Spleen (tissue), 11 donors: ENCODE data around the gene HSPB3. TPM values are rescaled to one million over a fixed set of nuclear protein-coding genes. Genes with fewer than 3 reads are reported as not detected.

Experiments
- DNase-seq: peaks from one replicate; pipeline ENCODE4 v3.0.0-alpha.2; 2020
- H3K27ac ChIP-seq, 8 donors: fragments of 200-600 bp; sonication (generic) in 7 of 8; 1 replicate in 4 of 8; 2 replicates in 4 of 8; pipeline versions ENCODE4 v1.5.0 to v1.8.0; 2016 to 2021; ENCODE audit warnings: inconsistent platforms in 4 of 8, mild to moderate bottlenecking in 4 of 8, moderate library complexity in 1 of 8
- H3K27me3 ChIP-seq, 7 donors: fragments of 200-600 bp; sonication (generic) in 6 of 7; replicated peaks in 1 of 7; 1 replicate in 4 of 7; 2 replicates in 3 of 7; pipeline versions ENCODE4 v1.5.0 to v1.8.0; 2016 to 2021; ENCODE audit warnings: inconsistent platforms in 3 of 7, mild to moderate bottlenecking in 1 of 7
- H3K36me3 ChIP-seq, 6 donors: fragments of 200-600 bp; sonication (generic) in 5 of 6; 1 replicate in 4 of 6; 2 replicates in 2 of 6; pipeline versions ENCODE4 v1.5.0 to v1.8.0; 2016 to 2021; ENCODE audit warnings: inconsistent platforms in 2 of 6
- H3K4me1 ChIP-seq, 6 donors: fragments of 200-600 bp; sonication (generic) in 5 of 6; 1 replicate in 3 of 6; 2 replicates in 3 of 6; pipeline versions ENCODE4 v1.5.0 to v1.8.0; 2016 to 2021; ENCODE audit warnings: inconsistent platforms in 3 of 6
- H3K4me3 ChIP-seq, 8 donors: fragments of 200-600 bp; sonication (generic) in 7 of 8; 1 replicate in 4 of 8; 2 replicates in 4 of 8; pipeline versions ENCODE4 v1.5.0 to v1.8.0; 2016 to 2021; ENCODE audit warnings: inconsistent platforms in 4 of 8, mild to moderate bottlenecking in 4 of 8, moderate library complexity in 2 of 8
- H3K9me3 ChIP-seq, 8 donors: fragments of 200-600 bp; sonication (generic) in 7 of 8; 1 replicate in 4 of 8; 2 replicates in 4 of 8; pipeline versions ENCODE4 v1.5.0 to v1.8.0; 2016 to 2021; ENCODE audit warnings: inconsistent platforms in 4 of 8
- POLR2A ChIP-seq, 3 donors: fragments of 450-650 bp; IDR thresholded peaks; one replicate each; pipeline ENCODE4 v1.5.1; 2017; ENCODE audit warnings: antibody characterized with exemption in 3 of 3, mild to moderate bottlenecking in 1 of 3
- POLR2AphosphoS5 ChIP-seq, 3 donors: sonication (generic); formaldehyde crosslinking; IDR thresholded peaks; one replicate each; pipeline ENCODE4 v1.5.1; 2017; ENCODE audit warnings: antibody characterized with exemption in 3 of 3
- WGBS, 5 donors: extraction: QIAGEN DNeasy Blood & Tissue Kit in 3 of 5; methylation state at CpG; one replicate each; pipeline versions ENCODE4 v1.1.5 to v1.1.7; 2013 to 2018; 5-methylcytosine and 5-hydroxymethylcytosine counted together
- intact Hi-C: fragments of 100-400 bp; cut with DNase I; formaldehyde crosslinking; loops from one replicate; pipeline ENCODE4 v1.15.0; 2023; ENCODE audit warnings: low total_unique reads
- polyA plus RNA-seq, 3 donors: library from polyadenylated mRNA; stranded (reverse); fragments of 200-250 nt; gene quantifications; one replicate each; pipeline ENCODE4 v1.2.1, GENCODE V29; 2013
- total RNA-seq, 7 donors: library from RNA; depleted of rRNA in 3 of 7; stranded (reverse); fragments of >200 nt in 3 of 7; fragmentation: NEBNext Ultra II Directional in 4 of 7; extraction: Animal tissue kit (Norgen Biotek cat#: 25700) in 4 of 7; gene quantifications; one replicate each; pipeline versions ENCODE4 v1.1.0 to v1.2.1, GENCODE V29; 2016 to 2021
- TF ChIP-seq, protein P1 (sequence below), 11 experiments: fragments of 200-600 bp in 7 of 11; fragments of 450-650 bp in 4 of 11; sonication (generic) in 4 of 11; IDR thresholded peaks in 8 of 11; conservative IDR thresholded peaks in 3 of 11; 1 replicate in 7 of 11; 2 replicates in 4 of 11; pipeline versions ENCODE4 v1.4.0 to v1.8.0; 2016 to 2021; ENCODE audit warnings: antibody characterized with exemption in 11 of 11, inconsistent platforms in 4 of 11, mild to moderate bottlenecking in 1 of 11
- donor health status: healthy with polysubstance abuse.
- donor health status: DM: no; HTN: no; CAD: no; lungs with moderate emphysema.
- donor health status: DM: no; HTN: no; CAD: no.
- donor health status: Bipolar disorder and iron deficiency.
- donor health status: healthy.
- donor health status: DM: no; HTN: no; CAD: no.
- donor health status: DM: yes; HTN: yes; CAD: no.

HSPB3 gene
- total and polyA plus RNA-seq, 10 donors = 0.45 to 0.67 (median 0.54) TPM; not detected in 6

DNA sequence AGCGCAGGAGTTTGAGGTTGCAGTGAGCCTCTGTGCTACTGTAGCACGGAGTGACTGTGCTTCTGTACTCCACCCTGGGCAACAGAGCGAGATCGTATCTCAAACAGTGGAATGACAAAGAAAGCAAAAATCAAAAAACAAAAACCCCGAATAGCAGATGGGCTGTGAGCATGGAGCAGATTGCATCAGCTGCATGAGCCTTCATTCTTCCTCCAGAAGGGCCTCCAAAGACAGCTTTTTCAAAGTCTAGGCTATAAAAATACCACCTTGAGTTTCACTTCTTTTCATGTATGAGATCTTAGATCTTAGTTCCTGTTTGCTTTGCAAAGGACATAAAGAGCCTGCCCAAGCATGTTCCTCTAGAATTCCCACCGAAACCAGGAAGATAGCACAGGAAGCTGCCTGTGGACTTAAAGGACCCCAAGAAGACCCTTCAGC lies 15.0 kb upstream of the HSPB3 start:
- intact Hi-C loops = no loop called here
- TF ChIP-seq POLR2AphosphoS5 (IDR thresholded peaks at IDR 0.05) (no peak), POLR2A (IDR thresholded peaks at IDR 0.05) (no peak)
- TF ChIP-seq, protein P1, sequence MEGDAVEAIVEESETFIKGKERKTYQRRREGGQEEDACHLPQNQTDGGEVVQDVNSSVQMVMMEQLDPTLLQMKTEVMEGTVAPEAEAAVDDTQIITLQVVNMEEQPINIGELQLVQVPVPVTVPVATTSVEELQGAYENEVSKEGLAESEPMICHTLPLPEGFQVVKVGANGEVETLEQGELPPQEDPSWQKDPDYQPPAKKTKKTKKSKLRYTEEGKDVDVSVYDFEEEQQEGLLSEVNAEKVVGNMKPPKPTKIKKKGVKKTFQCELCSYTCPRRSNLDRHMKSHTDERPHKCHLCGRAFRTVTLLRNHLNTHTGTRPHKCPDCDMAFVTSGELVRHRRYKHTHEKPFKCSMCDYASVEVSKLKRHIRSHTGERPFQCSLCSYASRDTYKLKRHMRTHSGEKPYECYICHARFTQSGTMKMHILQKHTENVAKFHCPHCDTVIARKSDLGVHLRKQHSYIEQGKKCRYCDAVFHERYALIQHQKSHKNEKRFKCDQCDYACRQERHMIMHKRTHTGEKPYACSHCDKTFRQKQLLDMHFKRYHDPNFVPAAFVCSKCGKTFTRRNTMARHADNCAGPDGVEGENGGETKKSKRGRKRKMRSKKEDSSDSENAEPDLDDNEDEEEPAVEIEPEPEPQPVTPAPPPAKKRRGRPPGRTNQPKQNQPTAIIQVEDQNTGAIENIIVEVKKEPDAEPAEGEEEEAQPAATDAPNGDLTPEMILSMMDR (IDR thresholded peaks at IDR 0.05 in 8 of 11, conservative IDR thresholded peaks at IDR 0.05 in 3 of 11) = no peak

DNA sequence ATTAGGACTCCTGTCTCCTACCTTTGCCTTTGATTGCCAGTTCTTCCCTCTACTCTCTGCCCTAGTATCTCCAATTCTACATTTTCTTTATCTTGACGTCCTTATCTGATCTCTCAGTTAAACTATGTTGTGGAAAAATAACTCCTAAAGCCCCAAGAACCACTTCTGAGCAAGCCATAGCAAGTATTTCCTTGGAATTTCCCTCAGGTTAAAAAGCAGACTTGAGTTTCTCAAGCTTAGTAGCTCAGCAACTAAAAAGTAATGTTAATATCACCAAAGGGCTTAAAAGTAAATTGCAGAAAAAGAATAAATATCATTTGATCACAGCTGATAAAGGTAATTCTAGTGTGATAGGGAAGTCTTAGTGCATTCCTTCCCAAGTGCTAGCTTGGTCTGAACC lies 13.2 kb upstream of the HSPB3 start:
- Histone ChIP-seq H3K27ac (no peak overlapping the region), H3K9me3 (no peaks in the 10 kb centered on the region), H3K27me3 (no peaks in the 10 kb centered on the region), H3K4me1 (peaks cover 0 to 12% (median 3%) of the 10 kb centered on the region in 6 donors), H3K4me3 (no peak overlapping the region), H3K36me3 (no peaks in the 10 kb centered on the region)
- no peak for DNase-seq
- 14 to 54% (median 38%) methylated on average over 1 of the region's 1 CpG for WGBS, 5 donors
- no peak for TF ChIP-seq POLR2AphosphoS5 (IDR thresholded peaks at IDR 0.05)
- no peak for TF ChIP-seq POLR2A (IDR thresholded peaks at IDR 0.05)
- TF ChIP-seq, protein P1 (IDR thresholded peaks at IDR 0.05 in 8 of 11, conservative IDR thresholded peaks at IDR 0.05 in 3 of 11) = no peak
- intact Hi-C loops = no loop called here

More for the DNA sequence above, 15.0 kb upstream of the HSPB3 start:
- WGBS, 5 donors = 44 to 73% (median 61%) methylated on average over 6 of the region's 6 CpGs
- H3K27ac ChIP-seq = no peak overlapping the region
- H3K27me3 ChIP-seq = no peaks in the 10 kb centered on the region
- H3K9me3 ChIP-seq = no peaks in the 10 kb centered on the region
- peaks cover 0 to 12% (median 3%) of the 10 kb centered on the region in 6 donors for H3K4me1 ChIP-seq
- no peaks in the 10 kb centered on the region for H3K36me3 ChIP-seq
- no peak overlapping the region for H3K4me3 ChIP-seq
- no peak for DNase-seq

DNA sequence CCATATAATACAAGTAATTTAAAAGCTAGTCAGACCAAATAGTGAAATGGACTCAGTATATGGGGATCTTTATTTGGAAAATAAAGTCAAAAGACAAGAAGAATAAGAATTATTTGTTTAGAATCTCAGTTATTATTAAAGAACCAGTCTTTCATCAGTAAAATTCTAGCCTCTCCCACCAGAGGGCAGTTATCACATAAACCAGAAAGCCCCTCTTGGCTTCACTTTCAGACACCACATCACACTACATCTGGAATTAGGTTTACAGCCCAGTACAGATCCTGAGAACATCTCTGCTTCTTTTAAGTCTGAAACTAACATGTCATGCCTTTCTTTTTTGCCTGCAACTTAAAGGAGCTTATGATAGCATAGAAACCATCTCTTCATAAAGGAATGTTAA lies 12.2 kb upstream of the HSPB3 start:
- H3K4me3 ChIP-seq = no peak overlapping the region
- TF ChIP-seq POLR2A (IDR thresholded peaks at IDR 0.05) = no peak
- TF ChIP-seq, protein P1 (IDR thresholded peaks at IDR 0.05 in 8 of 11, conservative IDR thresholded peaks at IDR 0.05 in 3 of 11) = peak in 7 of 11 experiments; percentile 28 to 52 (median 45)
- H3K9me3 ChIP-seq = no peaks in the 10 kb centered on the region
- no peak overlapping the region for H3K27ac ChIP-seq
- intact Hi-C loops = no loop called here
- no peak for DNase-seq
- H3K4me1 ChIP-seq = peaks cover 0 to 12% (median 3%) of the 10 kb centered on the region in 6 donors
- no peaks in the 10 kb centered on the region for H3K27me3 ChIP-seq
- H3K36me3 ChIP-seq = no peaks in the 10 kb centered on the region

DNA sequence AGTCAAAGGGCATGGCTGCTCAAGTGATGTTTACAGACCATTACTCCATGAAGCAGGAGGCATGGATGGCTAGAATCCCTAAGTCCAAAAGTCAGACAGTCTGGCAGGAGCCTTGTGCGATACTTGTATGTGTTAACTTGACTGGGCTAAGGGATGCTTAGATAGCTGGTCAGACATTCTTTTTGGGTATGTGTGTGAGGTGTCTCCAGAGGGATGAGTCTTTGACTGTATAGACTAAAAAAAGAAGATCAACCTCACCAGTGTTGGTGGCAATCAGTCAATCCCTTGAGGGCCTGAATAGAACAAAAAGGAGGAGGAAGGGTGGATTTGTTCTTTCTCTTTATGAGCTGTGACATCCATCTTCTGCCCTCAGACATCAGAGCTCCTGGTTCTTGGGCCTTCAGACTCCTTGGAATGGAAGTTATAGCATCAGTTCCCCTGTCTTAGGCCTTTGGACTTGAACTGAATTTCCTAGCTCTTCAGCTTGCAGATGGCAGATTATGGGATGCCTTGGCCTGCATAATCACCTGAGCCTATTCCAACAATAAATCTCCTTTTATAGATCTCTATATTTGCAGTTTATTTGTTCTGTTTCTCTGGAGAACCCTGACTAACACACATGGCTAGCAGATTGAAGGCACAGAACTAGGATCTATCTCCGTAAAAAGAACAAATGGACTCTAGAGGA lies 9.7 kb upstream of the HSPB3 start:
- DNase-seq = no peak
- H3K9me3 ChIP-seq = no peaks in the 10 kb centered on the region
- intact Hi-C loops = no loop called here
- no peak for TF ChIP-seq POLR2A (IDR thresholded peaks at IDR 0.05)
- TF ChIP-seq, protein P1 (IDR thresholded peaks at IDR 0.05 in 8 of 11, conservative IDR thresholded peaks at IDR 0.05 in 3 of 11) = no peak
- no peak for TF ChIP-seq POLR2AphosphoS5 (IDR thresholded peaks at IDR 0.05)
- peaks cover 0 to 3% (median under 1%) of the 10 kb centered on the region in 6 donors for H3K4me1 ChIP-seq
- H3K36me3 ChIP-seq = no peaks in the 10 kb centered on the region
- 90 to 95% (median 92%) methylated on average over 2 of the region's 2 CpGs for WGBS, 5 donors
- H3K4me3 ChIP-seq = no peak overlapping the region
- no peaks in the 10 kb centered on the region for H3K27me3 ChIP-seq
- no peak overlapping the region for H3K27ac ChIP-seq
